ENCODE results near the gene MYH10.
A peak's percentile ranks its signal among the peaks of the same experiment; 100 is the strongest.

MYH10 gene

DNA sequence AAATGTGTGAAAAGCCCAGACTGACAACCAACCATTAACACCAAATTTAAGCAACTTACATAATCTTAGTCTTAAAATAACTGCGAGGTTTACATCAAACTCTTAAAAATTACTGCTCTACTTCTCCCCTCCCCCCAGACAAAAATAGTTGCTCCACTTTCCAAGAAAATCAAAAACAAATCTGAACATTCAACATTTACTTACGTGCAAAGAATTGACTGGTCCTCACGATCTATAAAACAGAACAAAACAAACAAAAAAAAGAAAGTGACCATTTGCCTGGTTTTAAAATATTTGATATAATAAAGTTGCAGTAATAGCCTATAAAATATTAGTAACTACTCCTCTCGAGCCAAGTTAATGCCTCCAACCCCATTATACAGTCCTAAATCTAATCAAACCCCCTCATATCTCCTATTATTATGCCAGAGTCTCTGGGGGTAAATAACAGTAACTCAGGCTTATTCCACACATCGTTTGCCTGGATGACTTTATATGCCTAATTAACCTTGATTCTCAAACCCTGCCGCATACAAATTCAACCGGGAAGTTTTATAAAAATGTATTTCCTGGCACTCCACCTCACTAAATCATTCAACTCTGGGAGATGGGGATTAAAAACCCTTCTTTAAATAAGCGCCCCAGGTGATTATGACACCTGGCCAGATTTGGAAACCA is 41.5 kb downstream of the MYH10 start:
- TF ChIP-seq Cebpa-rat (IDR thresholded peaks at IDR 0.05) = no peak
- H3K36me3 ChIP-seq = peaks cover 0 to 84% (median 39%) of the 10 kb centered on the region in 11 experiments; a peak in 18 of 22 replicates

DNA sequence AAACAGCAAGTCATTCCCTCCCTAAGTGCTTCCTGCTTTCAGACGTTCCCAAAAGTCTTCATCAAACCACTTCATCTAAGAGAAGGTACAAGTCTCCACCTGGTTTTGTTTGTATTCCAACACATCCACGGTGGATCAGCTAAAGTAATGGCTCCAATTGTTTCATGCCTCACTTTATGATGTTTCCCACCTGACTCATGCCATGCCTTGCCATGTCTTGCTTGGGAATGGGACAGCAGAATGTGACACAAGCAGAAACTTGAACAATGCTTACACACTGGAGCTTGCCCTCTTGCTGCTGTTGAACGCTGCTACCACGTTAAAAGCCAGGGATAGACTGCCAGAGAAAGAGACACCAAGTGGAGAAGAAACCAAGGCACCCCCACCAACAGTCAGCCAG is 43.8 kb downstream of the MYH10 start:
- no peak overlapping the region for H3K4me3 ChIP-seq
- peaks cover 0 to 73% (median 36%) of the 10 kb centered on the region in 11 experiments; a peak in 18 of 22 replicates for H3K36me3 ChIP-seq
- no peaks in the 10 kb centered on the region for H4K20me1 ChIP-seq
- H3K9ac ChIP-seq = no peak overlapping the region
- no peaks in the 10 kb centered on the region for H3K27me3 ChIP-seq
- peaks cover 0 to 30% (median 13%) of the 10 kb centered on the region in 10 experiments; a peak in 17 of 20 replicates for H3K4me1 ChIP-seq
- no peak overlapping the region for H3K4me2 ChIP-seq
- TF ChIP-seq Cebpa-rat (IDR thresholded peaks at IDR 0.05) = no peak
- H3K9me3 ChIP-seq (replicated peaks in 1 of 11) = peaks cover 0 to 14% (median 9%) of the 10 kb centered on the region in 11 experiments; a peak in 15 of 22 replicates
- H3K27ac ChIP-seq = no peak overlapping the region

More for the DNA sequence above, 41.5 kb downstream of the MYH10 start:
- Histone ChIP-seq H3K9ac (no peak overlapping the region), H3K27ac (no peak overlapping the region), H3K9me3 (replicated peaks in 1 of 11) (peaks cover 0 to 20% (median 13%) of the 10 kb centered on the region in 11 experiments; a peak in 16 of 22 replicates), H3K4me1 (peaks cover 0 to 12% (median 0%) of the 10 kb centered on the region in 10 experiments; a peak in 3 of 20 replicates), H3K4me2 (0 out of 22 replicates have a peak overlapping the region, but pooled peaks of 1 of the 11 experiments have one; percentile 19), H3K27me3 (no peaks in the 10 kb centered on the region), H4K20me1 (no peaks in the 10 kb centered on the region), H3K4me3 (no peak overlapping the region)

DNA sequence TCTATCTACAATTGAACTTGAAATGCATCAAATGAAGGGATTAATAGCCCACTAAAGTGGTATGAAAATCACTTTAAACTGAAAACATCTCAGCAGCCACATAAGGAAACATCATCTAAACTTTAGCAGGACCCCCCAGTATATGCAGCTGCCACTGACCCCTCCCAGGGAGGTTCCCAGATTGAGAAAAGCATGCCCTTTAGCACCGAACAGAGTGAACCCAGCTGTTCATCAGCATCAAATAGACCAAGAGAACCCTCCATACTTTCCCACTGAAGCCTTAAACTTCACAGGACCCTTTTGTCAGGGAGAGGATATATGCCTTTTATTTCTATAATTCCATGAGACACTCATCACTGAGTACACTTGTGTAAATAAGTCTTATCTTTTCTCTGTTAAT is 44.6 kb downstream of the MYH10 start:
- H3K4me3 ChIP-seq = no peak overlapping the region
- peaks cover 0 to 14% (median 9%) of the 10 kb centered on the region in 11 experiments; a peak in 15 of 22 replicates for H3K9me3 ChIP-seq (replicated peaks in 1 of 11)
- H3K27me3 ChIP-seq = no peaks in the 10 kb centered on the region
- H3K4me1 ChIP-seq = peaks cover 7 to 38% (median 22%) of the 10 kb centered on the region in 10 experiments
- H3K4me2 ChIP-seq = no peak overlapping the region
- H3K27ac ChIP-seq = no peak overlapping the region
- peaks cover 0 to 69% (median 36%) of the 10 kb centered on the region in 11 experiments; a peak in 18 of 22 replicates for H3K36me3 ChIP-seq
- TF ChIP-seq Cebpa-rat (IDR thresholded peaks at IDR 0.05) = no peak
- no peak overlapping the region for H3K9ac ChIP-seq
- no peaks in the 10 kb centered on the region for H4K20me1 ChIP-seq

DNA sequence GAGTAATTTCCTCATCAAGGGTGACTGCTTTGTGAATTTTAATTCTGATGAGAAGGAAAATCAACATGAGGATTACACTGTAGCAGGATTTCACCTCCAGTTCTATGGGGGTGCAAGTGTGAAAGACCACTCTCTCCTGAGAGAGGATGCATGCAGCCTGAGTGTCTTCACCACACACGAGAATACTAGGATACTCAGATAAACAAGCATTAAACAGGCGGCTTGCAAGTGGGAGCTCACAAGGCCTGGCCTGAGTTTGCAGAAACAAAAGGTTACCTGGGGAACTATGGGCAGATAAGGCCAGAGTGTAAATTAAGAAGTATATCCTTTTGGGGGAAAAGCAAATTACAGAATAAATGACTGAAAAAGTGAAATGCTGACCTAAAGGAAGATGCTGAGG is 46.6 kb downstream of the MYH10 start:
- TF ChIP-seq Cebpa-rat (IDR thresholded peaks at IDR 0.05) = no peak

DNA sequence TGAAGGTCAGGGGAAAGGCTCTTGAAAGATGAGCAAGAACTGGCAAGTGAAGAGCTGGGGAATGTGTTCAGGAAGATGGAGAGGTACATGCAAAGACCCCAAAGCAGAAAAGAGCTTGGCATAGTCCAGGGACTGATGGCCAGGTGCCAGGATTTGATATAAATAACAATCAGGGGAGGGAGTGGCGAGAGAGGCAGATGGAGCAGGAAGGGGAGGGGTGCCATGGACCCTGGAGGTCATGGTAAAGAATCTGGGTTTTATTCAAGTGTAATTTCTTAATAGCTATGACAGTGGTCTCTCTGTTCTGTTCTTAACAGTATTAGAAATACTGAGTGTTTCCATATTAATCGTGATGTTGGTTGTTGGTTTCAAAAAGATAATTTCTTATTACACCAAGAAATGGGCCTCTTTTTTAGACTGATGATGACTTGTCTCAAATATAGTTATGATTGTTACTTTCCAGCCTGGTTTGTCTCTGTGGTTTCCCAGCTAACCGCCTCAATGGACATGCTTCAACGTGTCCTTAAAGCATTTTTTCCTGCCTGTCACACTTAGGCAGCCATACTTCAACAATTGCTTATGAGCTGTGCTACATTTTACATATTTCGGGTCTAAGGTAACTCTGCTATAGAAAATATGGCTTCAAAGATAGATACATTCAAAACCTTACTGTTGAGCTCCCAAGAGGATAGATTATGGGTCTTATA is 49.4 kb downstream of the MYH10 start:
- H4K20me1 ChIP-seq = no peaks in the 10 kb centered on the region; a peak in 1 of 22 replicates
- H3K9ac ChIP-seq = peak overlapping the region in 3 of 11 experiments; percentile 24 to 45 (median 40); a peak in 7 of 22 replicates
- peaks cover 0 to 12% (median 9%) of the 10 kb centered on the region in 11 experiments; a peak in 15 of 22 replicates for H3K9me3 ChIP-seq (replicated peaks in 1 of 11)
- no peaks in the 10 kb centered on the region for H3K27me3 ChIP-seq
- peak overlapping the region in 2 of 10 experiments; percentile 8 to 22; a peak in 2 of 20 replicates for H3K4me3 ChIP-seq
- peaks cover 10 to 59% (median 41%) of the 10 kb centered on the region in 10 experiments for H3K4me1 ChIP-seq
- H3K27ac ChIP-seq = peak overlapping the region in 8 of 11 experiments; percentile 22 to 71 (median 47); a peak in 15 of 22 replicates
- no peak for TF ChIP-seq Cebpa-rat (IDR thresholded peaks at IDR 0.05)
- H3K4me2 ChIP-seq = peak overlapping the region; percentile 42 to 84 (median 69)
- peaks cover 0 to 60% (median 24%) of the 10 kb centered on the region in 11 experiments; a peak in 16 of 22 replicates for H3K36me3 ChIP-seq

More for the DNA sequence above, 46.6 kb downstream of the MYH10 start:
- H3K4me1 ChIP-seq = peaks cover 10 to 48% (median 35%) of the 10 kb centered on the region in 10 experiments
- H3K27me3 ChIP-seq = no peaks in the 10 kb centered on the region
- peaks cover 0 to 14% (median 9%) of the 10 kb centered on the region in 11 experiments; a peak in 15 of 22 replicates for H3K9me3 ChIP-seq (replicated peaks in 1 of 11)
- H3K36me3 ChIP-seq = peaks cover 0 to 65% (median 29%) of the 10 kb centered on the region in 11 experiments; a peak in 18 of 22 replicates
- no peak overlapping the region for H3K4me2 ChIP-seq
- no peak overlapping the region for H3K9ac ChIP-seq
- H3K27ac ChIP-seq = no peak overlapping the region
- H3K4me3 ChIP-seq = no peak overlapping the region
- no peaks in the 10 kb centered on the region for H4K20me1 ChIP-seq

DNA sequence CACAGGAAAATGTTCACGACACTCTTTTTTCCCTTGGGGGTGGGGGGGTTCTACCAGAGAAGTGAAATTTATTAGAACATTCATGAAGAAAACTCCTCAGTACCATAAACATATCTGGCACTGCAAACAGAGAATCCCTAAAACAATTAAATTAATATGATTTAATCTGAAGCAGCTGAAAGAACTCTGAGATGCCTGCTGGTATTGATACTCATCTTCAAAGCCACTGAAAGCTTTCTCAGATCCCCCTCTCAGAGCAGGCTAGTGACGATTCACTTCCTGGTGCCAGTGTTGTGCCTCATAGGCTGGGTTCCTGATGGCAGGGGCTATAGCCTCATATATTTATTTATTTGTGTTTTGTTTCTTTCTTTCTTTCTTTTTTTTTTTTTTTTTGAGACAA is 52.7 kb downstream of the MYH10 start:
- peaks cover 10 to 53% (median 38%) of the 10 kb centered on the region in 10 experiments for H3K4me1 ChIP-seq
- TF ChIP-seq Cebpa-rat (IDR thresholded peaks at IDR 0.05) = no peak
- H3K9me3 ChIP-seq (replicated peaks in 1 of 11) = no peaks in the 10 kb centered on the region
- H3K4me2 ChIP-seq = peak overlapping the region in 4 of 11 experiments; percentile 3 to 39 (median 16); a peak in 4 of 22 replicates
- H3K4me3 ChIP-seq = no peak overlapping the region
- H3K9ac ChIP-seq = no peak overlapping the region
- no peaks in the 10 kb centered on the region; a peak in 1 of 22 replicates for H4K20me1 ChIP-seq
- H3K27me3 ChIP-seq = no peaks in the 10 kb centered on the region
- peaks cover 0 to 64% (median 33%) of the 10 kb centered on the region in 11 experiments; a peak in 14 of 22 replicates for H3K36me3 ChIP-seq
- no peak overlapping the region for H3K27ac ChIP-seq

DNA sequence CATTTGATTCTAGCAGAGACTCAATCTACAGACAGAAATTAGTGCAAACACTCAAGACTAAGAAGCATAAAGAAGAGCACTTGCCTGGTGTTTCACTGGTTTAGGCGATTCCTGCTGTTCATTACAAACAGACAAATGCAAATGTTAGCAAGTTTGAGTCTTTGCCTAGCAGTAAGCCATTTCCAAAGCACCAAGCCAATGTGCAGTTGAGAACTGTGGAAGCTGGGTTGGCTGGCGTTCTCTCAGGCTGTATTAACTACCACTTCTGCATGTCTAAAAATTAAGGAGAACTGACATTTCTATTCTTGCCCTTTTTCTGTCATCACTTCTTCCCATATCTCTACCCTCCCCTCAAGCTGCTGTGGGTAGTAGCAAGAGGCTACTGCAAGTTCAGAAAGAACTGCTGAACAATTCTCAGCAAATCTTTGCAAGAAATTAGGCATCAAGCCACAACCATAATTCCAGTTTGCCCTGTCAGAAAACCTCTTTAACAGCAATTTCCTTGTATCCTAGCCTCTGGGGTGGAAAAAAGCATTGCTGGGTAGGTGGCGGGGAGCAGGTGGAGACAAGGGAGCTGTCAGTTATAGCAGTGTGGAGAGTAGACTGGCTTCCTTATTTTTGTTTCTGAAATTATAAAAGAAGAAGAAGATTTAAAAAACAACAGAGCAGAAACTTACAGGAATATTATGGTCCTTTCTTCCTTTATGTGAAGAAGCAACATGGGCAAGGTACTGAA is 53.8 kb downstream of the MYH10 start:
- H3K9me3 ChIP-seq (replicated peaks in 1 of 11) = no peaks in the 10 kb centered on the region
- no peak overlapping the region for H3K4me3 ChIP-seq
- no peak overlapping the region for H3K9ac ChIP-seq
- no peak for TF ChIP-seq Cebpa-rat (IDR thresholded peaks at IDR 0.05)
- H4K20me1 ChIP-seq = no peaks in the 10 kb centered on the region; a peak in 1 of 22 replicates
- H3K36me3 ChIP-seq = peaks cover 0 to 69% (median 33%) of the 10 kb centered on the region in 11 experiments; a peak in 14 of 22 replicates
- no peak overlapping the region for H3K4me2 ChIP-seq
- H3K27ac ChIP-seq = no peak overlapping the region
- peaks cover 10 to 41% (median 26%) of the 10 kb centered on the region in 10 experiments for H3K4me1 ChIP-seq
- no peaks in the 10 kb centered on the region for H3K27me3 ChIP-seq

DNA sequence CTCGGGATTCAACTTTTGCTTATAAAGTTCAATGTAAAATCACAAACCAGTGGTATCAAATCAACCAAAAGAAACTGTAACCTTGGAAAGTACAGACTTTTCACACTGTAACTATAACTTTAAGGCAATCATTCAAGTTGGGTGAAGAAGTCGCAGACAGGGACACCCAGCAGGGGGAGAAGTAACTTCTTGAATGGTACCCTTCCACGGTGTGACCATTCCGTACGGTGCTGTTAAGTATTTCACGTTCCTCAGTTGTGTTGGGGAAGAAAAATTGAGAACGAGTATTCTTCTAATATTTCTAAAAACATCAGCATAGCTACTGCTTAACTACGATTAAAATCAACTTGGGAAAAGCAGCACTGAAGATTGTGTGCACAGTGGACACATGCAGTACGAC is 55.8 kb downstream of the MYH10 start:
- H3K36me3 ChIP-seq = peaks cover 0 to 77% (median 46%) of the 10 kb centered on the region in 11 experiments; a peak in 14 of 22 replicates

More for the DNA sequence above, 55.8 kb downstream of the MYH10 start:
- Histone ChIP-seq H3K9me3 (replicated peaks in 1 of 11) (no peaks in the 10 kb centered on the region), H4K20me1 (no peaks in the 10 kb centered on the region; a peak in 1 of 22 replicates), H3K27me3 (no peaks in the 10 kb centered on the region), H3K4me1 (peaks cover 0 to 21% (median 6%) of the 10 kb centered on the region in 10 experiments; a peak in 10 of 20 replicates), H3K9ac (no peak overlapping the region), H3K27ac (no peak overlapping the region), H3K4me3 (no peak overlapping the region), H3K4me2 (no peak overlapping the region)
- TF ChIP-seq Cebpa-rat (IDR thresholded peaks at IDR 0.05) = no peak

All from BLaER1 treated with 17β-estradiol and CSF1 and Interleukin-3, amounts not matched to agents 10 nM and 100 nM (cell line).